K562 (cell line): ENCODE measurements around the gene CDH3. TPM values are rescaled to one million over a fixed set of nuclear protein-coding genes. Genes with fewer than 3 reads are reported as not detected.

Source experiments
- ADNP ChIP-seq: fragments of 200-800 bp; sonication (Bioruptor generic); IDR thresholded peaks from 2 replicates; pipeline ENCODE4 v1.6.1; 2016; ENCODE audit warnings: missing genetic modification characterization, missing compliant biosample characterization
- C11orf30 ChIP-seq: fragments of 450-650 bp; IDR thresholded peaks from 2 replicates; pipeline ENCODE4 v1.6.1; 2016; ENCODE audit warnings: low read depth, mild to moderate bottlenecking
- HMGN3 ChIP-seq: IDR thresholded peaks from 2 replicates; pipeline ENCODE4 v1.6.1; 2011; ENCODE audit warnings: borderline replicate concordance, low read depth, mild to moderate bottlenecking, mixed read lengths, low read length; ENCODE audit not compliant: insufficient read length; ENCODE audit errors: extremely low read depth
- JUND ChIP-seq, 2 experiments: IDR thresholded peaks; 2 replicates in 1 of 2; 3 replicates in 1 of 2; pipeline ENCODE4 v1.6.1; 2011; ENCODE audit warnings: borderline replicate concordance in 2 of 2, low read depth in 2 of 2, low read length in 2 of 2, improper control_type of control experiment in 1 of 2, missing biosample characterization in 1 of 2, missing genetic modification characterization in 1 of 2, missing genetic modification reagents in 1 of 2
- NCOA1 ChIP-seq: fragments of 450-650 bp; IDR thresholded peaks from 2 replicates; pipeline ENCODE4 v1.6.1; 2016; ENCODE audit warnings: low read depth
- NFIC ChIP-seq: fragments of 450-650 bp; IDR thresholded peaks from 2 replicates; pipeline ENCODE4 v1.6.1; 2017; ENCODE audit warnings: mild to moderate bottlenecking, inconsistent platforms
- RAD21 ChIP-seq, 2 experiments: fragments of 250-450 bp in 1 of 2; fragments of 450-650 bp in 1 of 2; sonication (Bioruptor Pico) in 1 of 2; formaldehyde crosslinking in 1 of 2; IDR thresholded peaks in 1 of 2; conservative IDR thresholded peaks in 1 of 2; 2 replicates each; pipeline versions ENCODE4 v1.4.0 to v1.8.0; 2020 to 2022; ENCODE audit warnings: mild to moderate bottlenecking in 2 of 2, moderate library complexity in 1 of 2
- TFAP4 ChIP-seq: sonication (generic); formaldehyde crosslinking; IDR thresholded peaks from 2 replicates; pipeline ENCODE4 v1.8.0; 2022; ENCODE audit warnings: missing genetic modification reagents, mild to moderate bottlenecking, moderate library complexity, borderline replicate concordance
- ZBTB11 ChIP-seq, 3 experiments: fragments of 200-800 bp in 1 of 3; fragments of 250-450 bp in 1 of 3; fragments of 450-650 bp in 1 of 3; sonication (Bioruptor Pico) in 1 of 3; sonication (Bioruptor generic) in 1 of 3; formaldehyde crosslinking in 1 of 3; IDR thresholded peaks; 2 replicates each; pipeline versions ENCODE4 v1.6.1 to v1.8.0; 2016 to 2022; ENCODE audit warnings: mild to moderate bottlenecking in 2 of 3, missing genetic modification characterization in 2 of 3, missing compliant biosample characterization in 1 of 3, moderate library complexity in 1 of 3
- ZNF316 ChIP-seq: fragments of 450-650 bp; IDR thresholded peaks from 2 replicates; pipeline ENCODE4 v1.6.1; 2016
- ZNF764 ChIP-seq: fragments of 250-450 bp; sonication (Bioruptor Pico); IDR thresholded peaks from 2 replicates; pipeline ENCODE4 v1.4.0; 2020; ENCODE audit warnings: low read depth, mild to moderate bottlenecking, moderate library complexity
- polyA plus RNA-seq, 8 experiments: library from polyadenylated mRNA; depleted of rRNA in 4 of 8; stranded (reverse) in 5 of 8; unstranded in 3 of 8; fragments of >200 nt; fragmentation: Nextera tagmentation in 2 of 8; fragmentation: Illumina TruSeq in 1 of 8; extraction: Ambion mirVana in 2 of 8; extraction: Trizol in 1 of 8; gene quantifications; 2 replicates each; pipeline versions ENCODE4 v1.2.1 to v1.2.3, GENCODE V29; 2011 to 2014; ENCODE audit warnings: inconsistent platforms in 1 of 8, missing spikeins in 1 of 8
- total RNA-seq, 7 experiments: library from RNA; depleted of rRNA in 6 of 7; stranded (reverse); fragments of >200 nt in 6 of 7; fragmentation: Illumina TruSeq in 2 of 7; extraction: Trizol in 2 of 7; gene quantifications; 2 replicates each; pipeline versions ENCODE4 v1.2.1 to v1.2.3, GENCODE V29; 2011 to 2021; ENCODE audit warnings: low replicate concordance in 1 of 7
- TF ChIP-seq, protein P1 (sequence below), 2 experiments: fragments of 450-650 bp; formaldehyde crosslinking in 1 of 2; IDR thresholded peaks; 2 replicates each; pipeline versions ENCODE4 v1.4.0 to v1.6.1; 2014 to 2020; ENCODE audit warnings: mild to moderate bottlenecking in 2 of 2, borderline replicate concordance in 1 of 2, low read depth in 1 of 2

CDH3 gene
- total and polyA plus RNA-seq, 9 of the 15 experiments (the other 6 are each of a cell fraction or from before 2014, with no cell fraction given) = 0.06 to 0.09 TPM; not detected in 7

GRCh38 chr16:68707340-68708152, 62.4 kb downstream of the CDH3 start (continued):
- TF ChIP-seq JUND (IDR thresholded peaks at IDR 0.05; ENCODE audit: borderline replicate concordance, low read depth, low read length) (peak; percentile 66), JUND (tag; IDR thresholded peaks at IDR 0.05; ENCODE audit: borderline replicate concordance, low read depth, low read length) (no peak; the same call in 2 of the 3 replicates), ZBTB11 (CRISPR knock-in tag; IDR thresholded peaks at IDR 0.05) (peak in 1 of 3 experiments; percentile 40; a peak in 1 of 6 replicates), ADNP (tag) (peak; percentile 48; the same call in 1 of the 2 replicates), ZNF764 (CRISPR knock-in tag) (no peak), C11orf30 (peak; percentile 63), NCOA1 (no peak), ZNF316 (peak; percentile 54), HMGN3 (peak; percentile 29), NFIC (peak; percentile 85), TFAP4 (peak; percentile 42; the same call in 1 of the 2 replicates), RAD21 (CRISPR knock-in tag; conservative IDR thresholded peaks at IDR 0.05 in 1 of 2, IDR thresholded peaks at IDR 0.05 in 1 of 2) (peak in 1 of 2 experiments; percentile 24; a peak in 1 of 4 replicates)
- TF ChIP-seq, protein P1, sequence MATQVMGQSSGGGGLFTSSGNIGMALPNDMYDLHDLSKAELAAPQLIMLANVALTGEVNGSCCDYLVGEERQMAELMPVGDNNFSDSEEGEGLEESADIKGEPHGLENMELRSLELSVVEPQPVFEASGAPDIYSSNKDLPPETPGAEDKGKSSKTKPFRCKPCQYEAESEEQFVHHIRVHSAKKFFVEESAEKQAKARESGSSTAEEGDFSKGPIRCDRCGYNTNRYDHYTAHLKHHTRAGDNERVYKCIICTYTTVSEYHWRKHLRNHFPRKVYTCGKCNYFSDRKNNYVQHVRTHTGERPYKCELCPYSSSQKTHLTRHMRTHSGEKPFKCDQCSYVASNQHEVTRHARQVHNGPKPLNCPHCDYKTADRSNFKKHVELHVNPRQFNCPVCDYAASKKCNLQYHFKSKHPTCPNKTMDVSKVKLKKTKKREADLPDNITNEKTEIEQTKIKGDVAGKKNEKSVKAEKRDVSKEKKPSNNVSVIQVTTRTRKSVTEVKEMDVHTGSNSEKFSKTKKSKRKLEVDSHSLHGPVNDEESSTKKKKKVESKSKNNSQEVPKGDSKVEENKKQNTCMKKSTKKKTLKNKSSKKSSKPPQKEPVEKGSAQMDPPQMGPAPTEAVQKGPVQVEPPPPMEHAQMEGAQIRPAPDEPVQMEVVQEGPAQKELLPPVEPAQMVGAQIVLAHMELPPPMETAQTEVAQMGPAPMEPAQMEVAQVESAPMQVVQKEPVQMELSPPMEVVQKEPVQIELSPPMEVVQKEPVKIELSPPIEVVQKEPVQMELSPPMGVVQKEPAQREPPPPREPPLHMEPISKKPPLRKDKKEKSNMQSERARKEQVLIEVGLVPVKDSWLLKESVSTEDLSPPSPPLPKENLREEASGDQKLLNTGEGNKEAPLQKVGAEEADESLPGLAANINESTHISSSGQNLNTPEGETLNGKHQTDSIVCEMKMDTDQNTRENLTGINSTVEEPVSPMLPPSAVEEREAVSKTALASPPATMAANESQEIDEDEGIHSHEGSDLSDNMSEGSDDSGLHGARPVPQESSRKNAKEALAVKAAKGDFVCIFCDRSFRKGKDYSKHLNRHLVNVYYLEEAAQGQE (IDR thresholded peaks at IDR 0.05; ENCODE audit: borderline replicate concordance) = no peak
- TF ChIP-seq, protein P1 (CRISPR knock-in tag; IDR thresholded peaks at IDR 0.05; ENCODE audit: low read depth) = no peak
